ENCODE data around the gene CDK17. TPM values are rescaled to one million over a fixed set of nuclear protein-coding genes. Genes with fewer than 3 reads are reported as not detected.

Gene CDK17
- total and polyA plus RNA-seq, 2 of the 8 experiments (the other 6 are each of a cell fraction or from before 2014, with no cell fraction given) = 5.8 to 20.0 TPM

DNA sequence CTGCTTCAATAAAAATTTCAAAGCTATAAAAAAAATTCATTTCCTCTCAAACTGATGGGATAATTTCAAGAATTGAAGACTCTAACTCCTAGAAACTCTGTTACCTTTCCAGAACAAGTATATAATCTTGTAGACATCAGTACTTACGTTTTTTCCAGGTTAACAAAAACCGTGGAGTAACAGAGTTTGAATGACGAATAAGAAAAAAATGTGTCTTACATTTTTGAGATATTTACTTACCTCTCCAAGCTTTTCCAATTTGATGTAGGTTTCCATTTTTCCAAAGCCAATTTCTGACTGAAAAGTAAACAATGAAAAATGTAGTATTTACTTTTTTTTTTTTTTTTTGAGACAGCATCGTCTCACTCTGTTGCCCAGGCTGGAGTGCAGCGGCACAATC lies 100.2 kb downstream of the CDK17 start:
- no peak overlapping the region for H2BK15ac ChIP-seq (ENCODE audit: low read length)
- H3K27me3 ChIP-seq (replicated peaks in 1 of 4; ENCODE audit: control insufficient read depth in 3 of 4, extremely low read depth in 1 of 4, insufficient read depth in 3 of 4, low read length in 3 of 4) = no peaks in the 10 kb centered on the region
- CTCF ChIA-PET (ENCODE audit: partially characterized antibody) = no interaction called here
- no peak for TF ChIP-seq POLR2A (IDR thresholded peaks at IDR 0.05; ENCODE audit: control extremely low read depth in 1 of 2, low read depth in 2 of 2, low read length in 2 of 2)
- TF ChIP-seq, protein P1, sequence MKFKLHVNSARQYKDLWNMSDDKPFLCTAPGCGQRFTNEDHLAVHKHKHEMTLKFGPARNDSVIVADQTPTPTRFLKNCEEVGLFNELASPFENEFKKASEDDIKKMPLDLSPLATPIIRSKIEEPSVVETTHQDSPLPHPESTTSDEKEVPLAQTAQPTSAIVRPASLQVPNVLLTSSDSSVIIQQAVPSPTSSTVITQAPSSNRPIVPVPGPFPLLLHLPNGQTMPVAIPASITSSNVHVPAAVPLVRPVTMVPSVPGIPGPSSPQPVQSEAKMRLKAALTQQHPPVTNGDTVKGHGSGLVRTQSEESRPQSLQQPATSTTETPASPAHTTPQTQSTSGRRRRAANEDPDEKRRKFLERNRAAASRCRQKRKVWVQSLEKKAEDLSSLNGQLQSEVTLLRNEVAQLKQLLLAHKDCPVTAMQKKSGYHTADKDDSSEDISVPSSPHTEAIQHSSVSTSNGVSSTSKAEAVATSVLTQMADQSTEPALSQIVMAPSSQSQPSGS (IDR thresholded peaks at IDR 0.05; ENCODE audit: low read length) = no peak
- TF ChIP-seq SP1 (IDR thresholded peaks at IDR 0.05; ENCODE audit: low read depth, low read length) = no peak
- no peak for TF ChIP-seq JUN (IDR thresholded peaks at IDR 0.05; ENCODE audit: low read depth, low read length)
- no peak overlapping the region for H3K23ac ChIP-seq (ENCODE audit: insufficient read length)
- no peaks in the 10 kb centered on the region; a peak in 2 of 7 replicates for H3K4me1 ChIP-seq (replicated peaks in 1 of 4; ENCODE audit: control insufficient read depth in 3 of 4, insufficient read depth in 4 of 4, low read length in 3 of 4)
- no peak overlapping the region for H3K4ac ChIP-seq (replicated peaks; ENCODE audit: insufficient read length, low read depth, low read length)
- H4K5ac ChIP-seq (ENCODE audit: insufficient read length, low read depth, low read length) = no peak overlapping the region
- no peak overlapping the region for H3K4me2 ChIP-seq (ENCODE audit: insufficient read depth in 1 of 2, low read depth in 2 of 2, low read length in 2 of 2)
- H3K9me3 ChIP-seq (ENCODE audit: insufficient read depth in 2 of 2, low read depth in 1 of 2, low read length in 1 of 2) = no peaks in the 10 kb centered on the region
- H3K79me2 ChIP-seq (ENCODE audit: control insufficient read depth in 1 of 2, insufficient read depth in 2 of 2, low read length in 2 of 2) = no peaks in the 10 kb centered on the region
- H3K56ac ChIP-seq (replicated peaks; ENCODE audit: insufficient read length, low read depth, low read length) = no peak overlapping the region
- POLR2A ChIA-PET (ENCODE audit: partially characterized antibody) = no interaction called here
- DNase-seq (ENCODE audit: low read depth in 1 of 2, low spot score in 2 of 2) = no peak
- no peaks in the 10 kb centered on the region for H3K79me1 ChIP-seq (ENCODE audit: low read depth, low read length)
- H2BK120ac ChIP-seq (replicated peaks; ENCODE audit: low read depth, low read length) = no peak overlapping the region
- H3K14ac ChIP-seq (ENCODE audit: insufficient read length) = no peak overlapping the region
- no peak overlapping the region for H2AK5ac ChIP-seq (ENCODE audit: low read depth, low read length)
- no peak for FAIRE-seq
- no peak overlapping the region for H2AFZ ChIP-seq (ENCODE audit: low read length)
- WGBS, 2 experiments (ENCODE audit: extremely low coverage in 1 of 2, insufficient coverage in 1 of 2, insufficient read length in 1 of 2, insufficient replicate concordance in 2 of 2, low coverage in 1 of 2, low lambda C conversion rate in 2 of 2, missing lambda C conversion rate in 1 of 2) = 79% methylated on average over 3 of the region's 5 CpGs; no CpG with 5 or more reads in 1 of the 2 experiments
- H3K23me2 ChIP-seq (ENCODE audit: low read depth, low read length) = no peaks in the 10 kb centered on the region
- H3K18ac ChIP-seq (ENCODE audit: extremely low read depth, low read length) = no peak overlapping the region
- no peak overlapping the region for H3K27ac ChIP-seq (ENCODE audit: low read depth, low read length)
- no peak overlapping the region for H4K91ac ChIP-seq (replicated peaks; ENCODE audit: insufficient read length, low read length)
- no peak overlapping the region for H3K9ac ChIP-seq (replicated peaks in 1 of 4; ENCODE audit: extremely low read depth in 1 of 4, low read depth in 3 of 4, low read length in 3 of 4)
- no peak overlapping the region for H3K4me3 ChIP-seq (ENCODE audit: extremely low read depth in 1 of 4, insufficient read depth in 2 of 4, low read depth in 3 of 4, low read length in 4 of 4)
- H4K20me1 ChIP-seq (replicated peaks in 1 of 2; ENCODE audit: control insufficient read depth in 1 of 2, insufficient read depth in 2 of 2, low read length in 2 of 2) = no peaks in the 10 kb centered on the region
- H2BK5ac ChIP-seq (ENCODE audit: low read depth, low read length) = no peak overlapping the region
- no peak overlapping the region for H2BK20ac ChIP-seq (ENCODE audit: low read length)
- no peak overlapping the region for H2BK12ac ChIP-seq (ENCODE audit: low read depth, low read length)
- H3K36me3 ChIP-seq (ENCODE audit: control insufficient read depth in 2 of 4, insufficient read depth in 4 of 4, low read length in 3 of 4) = peaks cover 0 to 10% (median 0%) of the 10 kb centered on the region in 4 experiments; a peak in 1 of 8 replicates
- no peak overlapping the region for H4K8ac ChIP-seq (ENCODE audit: extremely low read depth, insufficient read depth, low read length)
